HG02623 (cell line): ENCODE results near the gene DEFB128.
A peak's percentile ranks its signal among the peaks of the same experiment; 100 is the strongest.
"Not testable (repeated sequence)": the region's sequence is repeated elsewhere in the genome, so short reads cannot be mapped to it uniquely, and the experiment has no call there.

Experiments
- ATAC-seq: cut with Tn5 transposase; IDR thresholded peaks from one replicate; pipeline ENCODE4 v1.9.1; 2021; ENCODE audit warnings: moderate library complexity; ENCODE audit not compliant: unreplicated experiment

Gene DEFB128

GRCh38 chr20:189611-190010 lies at the start of gene DEFB128:
TSS of gene DEFB128 (minus strand) at chr20:189711. CDS start at chr20:189623, 88 bp downstream.
- ATAC-seq, result no peak

DNA sequence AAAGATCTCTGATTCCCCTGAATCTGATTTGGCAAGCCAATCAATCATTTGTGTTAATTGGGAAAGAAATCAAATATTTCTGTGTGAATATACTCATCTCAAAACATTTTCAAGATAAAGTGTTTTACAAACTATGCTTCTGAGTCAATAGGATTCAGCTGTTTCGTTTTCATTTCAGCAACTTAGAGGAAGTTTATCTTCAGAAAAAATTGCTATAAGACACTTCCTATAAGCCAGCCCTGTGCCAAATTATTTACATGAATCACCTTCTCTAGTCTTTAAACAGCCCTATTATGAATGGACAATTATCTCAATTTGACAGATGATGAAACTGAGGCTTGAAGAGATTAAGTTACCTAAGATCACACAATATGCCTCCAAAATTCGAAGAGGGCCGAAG lies 48.4 kb upstream of the DEFB128 start:
- no peak for ATAC-seq

GRCh38 chr20:237489-237888 lies 48.0 kb upstream of the DEFB128 start:
- no peak for ATAC-seq

DNA sequence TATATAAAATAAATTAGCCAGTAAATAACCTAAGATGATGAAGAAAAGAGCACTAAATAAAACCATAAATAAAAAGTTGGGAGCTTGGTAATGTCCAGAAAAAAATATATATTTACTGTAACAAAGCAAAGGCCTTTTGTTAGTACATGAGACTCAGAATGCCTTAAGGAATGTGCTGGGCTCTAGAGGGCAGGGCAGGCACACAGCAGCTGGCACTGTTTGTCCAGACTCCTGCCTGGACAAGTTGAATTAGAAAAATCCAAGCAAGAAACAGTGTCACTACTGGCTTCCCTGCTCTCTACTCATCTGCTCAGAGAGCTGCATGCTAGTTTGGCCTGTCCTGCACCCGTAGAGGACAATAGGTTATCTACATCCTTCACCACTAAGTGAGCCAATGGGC lies 46.4 kb upstream of the DEFB128 start:
- no peak for ATAC-seq

DNA sequence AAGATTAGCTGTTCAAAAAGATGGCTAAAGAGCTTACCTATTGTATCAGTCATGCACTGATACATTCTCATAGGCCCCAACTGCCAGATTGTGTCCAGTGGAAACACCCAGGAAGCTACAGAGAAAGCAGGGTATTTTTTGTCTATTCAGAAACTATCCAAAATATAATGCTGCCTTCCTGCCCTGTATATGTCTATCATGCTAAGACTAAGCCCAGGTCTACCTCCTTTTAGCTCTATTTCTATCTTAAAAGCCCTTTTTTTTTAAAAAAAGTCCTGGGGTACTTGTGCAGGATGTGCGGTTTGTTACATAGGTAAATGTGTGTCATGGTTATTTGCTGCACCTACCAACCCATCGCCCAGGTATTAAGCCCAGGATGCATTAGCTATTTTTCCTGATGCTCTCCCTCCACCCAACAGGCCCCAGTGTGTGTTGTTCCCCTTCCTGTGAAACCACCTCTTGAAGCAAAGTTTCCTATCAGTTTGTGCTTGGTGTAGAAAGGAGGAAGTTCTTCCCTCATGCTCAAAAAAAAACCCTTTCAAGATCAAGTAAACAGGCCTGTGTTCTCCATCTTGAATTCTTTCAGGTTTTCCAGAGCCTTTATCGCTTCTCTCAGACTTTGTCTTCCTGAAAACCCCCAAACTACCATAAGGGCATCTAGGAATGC lies 38.1 kb upstream of the DEFB128 start:
- ATAC-seq, result no peak

DNA sequence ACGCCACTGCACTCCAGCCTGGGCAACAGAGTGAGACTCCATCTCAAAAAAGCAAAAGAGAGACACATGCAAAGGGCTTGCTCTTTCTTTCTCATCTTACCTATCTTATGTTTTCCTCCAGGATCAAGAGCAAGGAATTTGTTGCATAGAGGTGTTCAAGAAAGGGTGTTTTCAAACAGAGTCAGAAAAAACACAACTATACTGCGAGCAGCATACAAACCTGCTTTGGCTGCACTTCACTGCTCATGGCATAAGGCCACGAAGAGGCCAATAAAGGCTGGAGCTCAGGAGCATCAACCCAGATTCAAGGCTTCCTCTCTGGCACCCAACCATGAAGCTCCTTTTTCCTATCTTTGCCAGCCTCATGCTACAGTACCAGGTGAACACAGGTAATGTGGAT lies 37.4 kb upstream of the DEFB128 start, which contains the start of gene DEFB129:
DEFB129 (plus strand) TSS at position 301 of the 400 bp plus-strand sequence; CDS start at position 332, 31 bp downstream.
- no peak for ATAC-seq

DNA sequence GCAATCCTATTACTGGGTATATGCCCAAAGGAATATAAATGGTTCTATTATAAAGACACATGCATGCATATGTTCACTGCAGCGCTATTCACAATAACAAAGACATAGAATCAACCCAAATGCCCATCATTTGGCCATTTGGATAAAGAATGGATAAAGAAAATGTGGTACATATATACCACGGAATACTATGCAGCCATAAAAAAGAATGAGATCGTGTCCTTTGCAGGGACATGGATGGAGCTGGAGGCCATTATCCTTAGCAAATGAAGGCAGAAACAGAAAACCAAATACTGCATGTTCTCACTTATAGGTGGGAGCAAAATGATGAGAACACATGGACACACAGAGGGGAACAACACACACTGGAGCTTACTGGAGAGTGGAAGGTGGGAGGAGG lies 36.4 kb upstream of the DEFB128 start:
- not testable (repeated sequence) for ATAC-seq

DNA sequence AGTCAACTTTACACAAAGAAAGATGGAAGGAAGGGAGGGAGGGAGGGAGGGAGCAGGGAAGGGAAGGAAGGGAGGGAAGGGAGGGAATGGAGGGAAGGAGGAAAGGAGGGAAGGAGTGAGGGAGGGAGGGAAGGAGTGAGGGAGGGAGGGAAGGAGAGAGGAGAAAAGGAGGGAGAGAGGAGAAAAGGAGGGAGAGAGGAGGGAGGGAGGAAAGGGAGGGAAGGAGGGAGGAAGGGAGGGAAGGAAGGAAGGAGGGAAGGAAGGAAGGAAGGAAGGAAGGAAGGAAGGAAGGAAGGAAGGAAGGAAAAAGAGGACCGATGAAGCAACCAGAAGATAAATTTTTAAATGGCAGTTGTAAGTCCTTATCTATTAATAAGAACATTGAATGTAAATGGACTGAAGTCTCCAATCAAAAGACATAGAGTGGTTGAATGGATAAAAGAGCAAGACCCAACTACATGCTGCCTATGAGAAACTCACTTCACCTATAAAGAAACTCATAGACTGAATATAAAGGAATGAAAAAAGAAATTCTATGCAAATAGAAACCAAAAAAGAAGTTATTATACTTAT lies 31.8 kb upstream of the DEFB128 start:
- no peak for ATAC-seq

GRCh38 chr20:219290-220115 lies 30.0 kb upstream of the DEFB128 start:
- no peak for ATAC-seq

- ATAC-seq, result no peak
Observed at GRCh38 chr20:217266-217665, 27.8 kb upstream of the DEFB128 start.

DNA sequence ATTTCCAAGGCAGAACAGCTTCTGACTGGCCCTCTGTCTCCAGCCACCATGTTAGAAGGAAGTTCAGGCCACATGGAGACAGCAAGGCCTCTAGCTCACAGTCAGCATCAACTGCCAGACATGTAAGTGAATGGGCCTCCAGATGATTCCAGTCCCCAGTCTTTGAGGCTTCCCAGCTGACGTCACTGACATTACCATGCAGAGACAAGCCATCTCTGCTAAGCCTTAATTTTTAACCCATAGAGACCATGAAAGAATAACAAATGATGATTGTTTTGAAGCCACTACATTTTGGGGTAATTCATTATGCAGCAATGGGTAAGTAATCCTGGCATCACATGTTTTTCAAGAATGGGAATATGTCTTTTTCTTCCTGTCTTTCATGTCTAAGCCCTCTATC lies 26.3 kb upstream of the DEFB128 start:
- ATAC-seq, result no peak

GRCh38 chr20:214383-214782 lies 24.9 kb upstream of the DEFB128 start:
- ATAC-seq, result no peak

DNA sequence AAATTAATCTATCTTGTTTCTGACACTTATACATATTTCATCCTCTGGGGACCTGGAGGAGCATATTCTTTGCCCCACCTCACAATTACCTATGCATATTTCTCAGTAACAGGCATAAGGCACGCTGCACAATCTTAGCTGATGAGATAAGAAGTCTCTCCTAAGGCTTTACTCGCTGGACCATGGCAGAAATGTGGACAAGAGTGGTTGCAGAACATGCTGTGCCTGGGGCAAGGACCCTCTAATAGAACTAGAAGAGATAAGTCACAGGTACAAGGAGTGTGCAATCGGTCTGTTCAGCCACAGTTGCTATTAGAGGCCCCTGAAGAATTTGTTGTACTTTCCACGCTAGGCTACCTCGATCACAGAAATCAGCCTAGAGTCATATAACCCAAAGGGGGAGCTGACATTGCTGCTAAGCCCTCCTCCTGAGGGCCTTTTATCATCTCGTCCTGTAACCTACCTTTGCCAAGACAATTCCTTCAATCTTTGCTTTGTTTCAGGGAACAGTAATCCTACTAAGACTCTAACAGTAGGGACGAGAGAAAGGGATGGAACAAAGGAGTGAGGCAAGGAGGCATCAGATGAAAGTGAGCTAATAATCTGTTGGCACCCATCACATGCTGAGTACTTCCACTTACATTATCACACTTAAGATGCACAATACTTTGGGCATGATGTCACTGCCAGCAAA lies 21.4 kb upstream of the DEFB128 start:
- no peak for ATAC-seq

- peak; percentile 47 for ATAC-seq
Observed at GRCh38 chr20:208942-209566, 19.5 kb upstream of the DEFB128 start.

DNA sequence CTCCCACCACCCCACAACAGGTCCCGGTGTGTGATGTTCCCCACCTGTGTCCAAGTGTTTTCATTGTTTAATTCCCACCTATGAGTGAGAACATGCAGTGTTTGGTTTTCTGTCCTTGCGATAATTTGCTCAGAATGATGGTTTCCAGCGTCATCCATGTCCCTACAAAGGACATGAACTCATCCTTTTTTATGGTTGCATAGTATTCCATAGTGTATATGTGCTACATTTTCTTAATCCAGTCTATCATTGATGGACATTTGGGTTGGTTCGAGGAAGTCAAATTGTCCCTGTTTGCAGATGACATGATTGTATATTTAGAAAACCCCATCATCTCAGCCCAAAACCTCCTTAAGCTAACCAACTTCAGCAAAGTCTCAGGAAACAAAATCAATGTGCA lies 14.1 kb upstream of the DEFB128 start:
- not testable (repeated sequence) for ATAC-seq

DNA sequence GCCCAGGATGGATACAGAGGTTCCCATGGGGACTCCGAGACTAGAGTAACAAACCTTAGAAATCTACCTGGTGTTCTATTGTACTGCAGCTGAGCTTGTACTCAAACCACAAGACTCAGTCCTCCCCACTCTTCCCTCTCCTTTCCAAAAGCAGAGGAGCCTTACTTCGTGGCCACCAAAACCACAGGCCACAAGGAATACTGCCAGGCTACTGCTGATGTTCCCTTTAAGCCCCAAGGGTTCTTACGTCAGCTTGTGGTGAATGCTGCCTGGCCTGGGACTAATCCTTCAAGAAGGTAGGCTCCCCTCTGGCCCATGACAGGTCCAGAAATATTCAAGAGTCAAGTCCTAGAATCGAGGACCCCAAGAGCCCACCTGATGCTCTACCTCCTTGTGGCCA lies 10.5 kb upstream of the DEFB128 start:
- no peak for ATAC-seq

DNA sequence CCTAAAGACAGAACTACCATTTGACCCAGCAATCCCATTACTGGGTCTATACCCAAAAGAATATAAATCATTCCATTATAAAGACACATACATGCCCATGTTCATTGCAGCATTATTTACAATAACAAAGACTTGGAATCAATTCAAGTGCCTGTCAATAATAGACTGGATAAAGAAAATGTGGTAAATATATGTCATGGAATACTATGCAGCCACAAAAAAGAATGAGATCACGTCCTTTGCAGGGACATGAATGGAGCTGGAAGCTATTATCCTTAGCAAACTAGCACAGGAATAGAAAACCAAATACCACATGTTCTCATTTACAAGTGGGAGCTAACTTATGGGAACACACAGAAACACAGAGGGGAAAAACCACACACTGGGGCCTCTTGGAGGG lies 8.7 kb upstream of the DEFB128 start:
- ATAC-seq, result no peak

DNA sequence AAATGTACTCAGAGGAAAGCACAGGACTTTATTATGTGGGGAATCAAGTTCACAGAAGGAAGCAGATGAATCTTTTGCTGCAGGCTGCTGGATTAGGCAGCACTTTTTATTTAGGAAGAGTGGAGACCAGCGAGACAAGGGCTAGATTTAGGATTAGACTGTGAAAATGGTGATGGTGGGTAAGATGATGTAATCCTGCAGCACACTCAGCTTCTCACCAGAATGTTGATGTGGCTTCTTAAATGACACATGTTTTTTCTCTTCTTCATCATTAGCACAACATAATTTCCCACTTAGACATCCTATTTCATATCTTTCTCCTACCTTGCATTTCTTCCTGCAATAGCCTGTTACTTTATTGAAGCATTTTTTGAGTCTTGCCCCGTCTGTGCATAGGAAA lies 1.8 kb downstream of the DEFB128 start:
- ATAC-seq, result no peak

DNA sequence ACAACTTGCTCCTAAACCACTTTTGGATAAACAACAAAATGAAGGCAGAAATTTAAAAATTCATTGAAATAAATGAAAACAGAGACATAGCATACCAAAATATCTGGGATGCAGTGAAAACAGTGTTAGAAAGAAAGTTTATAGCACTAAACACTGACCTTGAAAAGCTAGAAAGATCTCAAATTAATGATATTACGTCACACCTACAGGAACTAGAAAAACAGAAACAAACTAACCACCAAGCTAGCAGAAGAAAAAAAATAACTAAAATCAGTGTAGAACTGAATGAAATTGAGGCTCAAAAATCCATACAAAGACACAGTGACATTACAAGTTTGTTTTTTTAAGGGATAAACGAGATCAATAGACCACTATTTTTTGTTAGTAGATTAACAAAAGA lies 5.2 kb downstream of the DEFB128 start:
- ATAC-seq, result no peak

GRCh38 chr20:168876-169275 lies 20.6 kb downstream of the DEFB128 start:
- no peak for ATAC-seq

DNA sequence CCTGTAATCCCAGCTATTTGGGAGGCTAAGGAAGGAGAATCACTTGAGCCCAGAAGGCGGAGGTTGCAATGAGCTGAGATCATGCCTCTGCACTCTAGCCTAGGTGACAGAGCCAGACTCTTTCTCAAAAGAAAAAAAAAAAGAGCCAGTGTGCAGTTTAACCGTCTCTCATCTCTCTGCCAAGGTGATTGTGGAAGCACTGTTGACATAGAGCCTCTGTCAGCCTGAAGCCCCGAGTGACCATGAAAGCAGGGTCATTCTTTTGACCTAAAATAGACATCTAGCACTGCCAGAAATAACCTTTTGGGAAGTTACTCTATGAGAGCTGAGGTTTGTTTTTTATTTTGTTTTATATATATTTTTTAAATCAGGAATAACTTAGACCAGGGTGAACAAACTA lies 24.9 kb downstream of the DEFB128 start:
- no peak for ATAC-seq
